Peyer's patch (tissue), 4 donors: ENCODE measurements around the gene SPAG16.

Experiments used
- CTCF ChIP-seq, 6 experiments: fragments of 450-650 bp in 4 of 6; fragments of 200-600 bp in 2 of 6; sonication (generic) in 1 of 6; IDR thresholded peaks; one replicate each; pipeline ENCODE4 v1.5.1; 2017 to 2019; ENCODE audit warnings: antibody characterized with exemption in 6 of 6, mild to moderate bottlenecking in 3 of 6, moderate library complexity in 1 of 6
- POLR2A ChIP-seq, 2 donors: fragments of 450-650 bp; IDR thresholded peaks; one replicate each; pipeline ENCODE4 v1.5.1; 2017; ENCODE audit warnings: antibody characterized with exemption in 2 of 2, mild to moderate bottlenecking in 2 of 2, moderate library complexity in 2 of 2

DNA sequence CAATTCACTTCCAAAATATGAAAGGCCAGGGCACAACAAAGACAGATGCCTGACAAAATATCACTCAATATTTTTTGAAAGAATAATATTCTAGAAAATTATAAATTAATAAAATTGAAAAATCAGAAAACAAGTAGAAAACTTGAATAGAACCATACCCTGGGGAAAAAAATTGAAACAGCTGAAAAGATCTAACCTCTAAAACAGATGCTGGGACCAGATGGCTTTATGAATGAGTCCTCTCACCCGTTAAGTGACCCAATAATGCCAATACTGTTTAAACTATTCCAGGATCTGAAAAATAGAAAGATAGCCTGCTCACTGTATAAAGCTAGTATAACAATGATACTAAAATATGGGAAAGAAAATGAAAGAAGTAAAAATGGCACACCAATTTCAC lies 804.3 kb downstream of the SPAG16 start:
- TF ChIP-seq CTCF (IDR thresholded peaks at IDR 0.05) (no peak), POLR2A (IDR thresholded peaks at IDR 0.05) (no peak)
